Neuron (in vitro differentiated cells): ENCODE results near the gene BUD31.
"Not testable (repeated sequence)": the region's sequence is repeated elsewhere in the genome, so short reads cannot be mapped to it uniquely, and the experiment has no call there.

ENCODE experiments used
- H2AFZ ChIP-seq: one replicate; pipeline ENCODE4 v1.6.1; 2013; ENCODE audit warnings: low read depth, mild to moderate bottlenecking, inconsistent platforms, low read length, moderate library complexity
- H3K27me3 ChIP-seq: one replicate; pipeline ENCODE4 v1.6.1; 2013; ENCODE audit warnings: low read length; ENCODE audit not compliant: insufficient read depth
- H3K36me3 ChIP-seq: one replicate; pipeline ENCODE4 v1.6.1; 2013; ENCODE audit warnings: low read length; ENCODE audit not compliant: insufficient read depth
- H3K4me1 ChIP-seq: one replicate; pipeline ENCODE4 v1.6.1; 2013; ENCODE audit warnings: low read length; ENCODE audit not compliant: insufficient read depth
- H3K4me3 ChIP-seq: 2 replicates; pipeline ENCODE4 v1.5.1; 2013; ENCODE audit warnings: mild to moderate bottlenecking, low read length, moderate library complexity
- H3K9me3 ChIP-seq: one replicate; pipeline ENCODE4 v1.6.1; 2013; ENCODE audit warnings: low read length

Gene BUD31

GRCh38 chr7:99386584-99387238 lies 22.1 kb upstream of the BUD31 start:
- Histone ChIP-seq H3K4me3 (no peak overlapping the region), H3K36me3 (peaks cover 5% of the 10 kb centered on the region), H3K4me1 (no peaks in the 10 kb centered on the region), H3K27me3 (no peaks in the 10 kb centered on the region), H2AFZ (no peak overlapping the region), H3K9me3 (no peaks in the 10 kb centered on the region)

DNA sequence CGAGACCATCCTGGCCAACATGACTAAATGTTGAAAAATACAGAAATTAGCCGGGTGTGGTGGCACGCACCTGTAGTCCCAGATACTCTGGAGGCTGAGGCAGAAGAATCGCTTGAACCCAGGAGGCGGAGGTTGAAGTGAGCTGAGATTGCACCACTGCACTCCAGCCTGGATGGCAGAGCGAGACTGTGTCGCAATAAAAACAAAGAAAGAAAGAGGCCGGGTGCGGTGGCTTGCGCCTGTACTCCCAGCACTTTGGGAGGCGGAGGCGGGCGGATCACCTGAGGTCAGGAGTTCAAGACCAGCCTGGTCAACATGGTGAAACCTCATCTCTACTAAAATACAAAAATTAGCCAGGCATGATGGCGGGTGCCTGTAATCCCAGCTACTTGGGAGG lies 21.5 kb upstream of the BUD31 start:
- H3K9me3 ChIP-seq, H3K4me3 ChIP-seq, H3K36me3 ChIP-seq, H2AFZ ChIP-seq, H3K4me1 ChIP-seq, H3K27me3 ChIP-seq: not testable (repeated sequence)

- Histone ChIP-seq H3K9me3 (no peaks in the 10 kb centered on the region), H3K36me3 (peaks cover 10% of the 10 kb centered on the region), H3K27me3 (no peaks in the 10 kb centered on the region), H3K4me1 (no peaks in the 10 kb centered on the region), H3K4me3 (no peak overlapping the region), H2AFZ (no peak overlapping the region)
Observed at GRCh38 chr7:99387912-99388311, 20.9 kb upstream of the BUD31 start.

DNA sequence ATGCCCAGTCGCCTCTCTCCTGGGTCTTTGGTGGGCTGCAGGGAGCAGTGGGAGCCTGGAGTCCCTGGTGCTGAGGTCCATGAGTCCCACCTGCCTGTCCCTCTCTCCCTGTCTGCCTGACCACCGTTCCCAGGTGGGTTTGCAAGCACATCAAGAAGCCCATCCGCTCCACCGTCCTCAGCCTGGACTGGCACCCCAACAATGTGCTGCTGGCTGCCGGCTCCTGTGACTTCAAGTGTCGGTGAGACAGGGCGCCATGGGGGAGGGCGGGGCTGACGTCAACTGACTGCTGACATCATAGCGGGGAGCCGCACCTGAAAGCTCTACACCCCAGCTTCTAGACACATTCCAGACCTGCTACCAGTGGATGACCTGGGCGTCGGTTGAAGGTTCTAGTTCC lies 19.0 kb upstream of the BUD31 start:
- Histone ChIP-seq H3K9me3 (no peaks in the 10 kb centered on the region), H3K27me3 (no peaks in the 10 kb centered on the region), H3K4me1 (no peaks in the 10 kb centered on the region), H3K36me3 (peaks cover 24% of the 10 kb centered on the region), H3K4me3 (no peak overlapping the region), H2AFZ (no peak overlapping the region)

GRCh38 chr7:99390941-99391602 lies 17.7 kb upstream of the BUD31 start:
- no peaks in the 10 kb centered on the region for H3K9me3 ChIP-seq
- no peaks in the 10 kb centered on the region for H3K27me3 ChIP-seq
- H3K4me1 ChIP-seq: no peaks in the 10 kb centered on the region
- H3K4me3 ChIP-seq: no peak overlapping the region
- H3K36me3 ChIP-seq: peaks cover 35% of the 10 kb centered on the region
- H2AFZ ChIP-seq: no peak overlapping the region

DNA sequence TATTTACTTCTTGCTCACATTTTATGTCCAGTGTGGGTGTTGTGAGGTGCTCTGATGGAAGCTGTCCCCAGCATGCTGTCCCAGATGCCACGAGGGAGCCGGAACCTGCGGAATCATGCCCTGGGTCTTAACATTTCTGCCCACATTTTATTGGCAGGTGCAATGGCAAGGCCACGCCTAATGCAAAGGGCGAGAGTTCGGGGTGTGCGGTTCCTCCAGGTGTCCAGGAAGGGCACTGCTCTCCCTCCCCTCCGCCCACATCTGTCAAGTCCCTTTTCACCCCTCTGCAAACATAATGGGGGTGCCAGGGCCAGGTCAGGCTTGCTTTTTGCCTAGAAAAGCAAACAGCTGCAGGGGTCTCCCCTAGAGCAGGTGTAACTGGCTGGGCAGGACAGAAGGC lies 16.7 kb upstream of the BUD31 start:
- no peaks in the 10 kb centered on the region for H3K9me3 ChIP-seq
- no peak overlapping the region for H3K4me3 ChIP-seq
- no peaks in the 10 kb centered on the region for H3K4me1 ChIP-seq
- peaks cover 40% of the 10 kb centered on the region for H3K36me3 ChIP-seq
- H3K27me3 ChIP-seq: no peaks in the 10 kb centered on the region
- H2AFZ ChIP-seq: no peak overlapping the region

- no peak overlapping the region for H2AFZ ChIP-seq
- H3K27me3 ChIP-seq: no peaks in the 10 kb centered on the region
- H3K9me3 ChIP-seq: no peaks in the 10 kb centered on the region
- H3K4me3 ChIP-seq: no peak overlapping the region
- no peaks in the 10 kb centered on the region for H3K4me1 ChIP-seq
- peaks cover 48% of the 10 kb centered on the region for H3K36me3 ChIP-seq
Observed at GRCh38 chr7:99392659-99393354, 16.0 kb upstream of the BUD31 start.

GRCh38 chr7:99393355-99394187 lies 15.2 kb upstream of the BUD31 start:
- H3K36me3 ChIP-seq: peaks cover 56% of the 10 kb centered on the region
- no peaks in the 10 kb centered on the region for H3K27me3 ChIP-seq
- H2AFZ ChIP-seq: no peak overlapping the region
- no peaks in the 10 kb centered on the region for H3K4me1 ChIP-seq
- H3K9me3 ChIP-seq: no peaks in the 10 kb centered on the region
- no peak overlapping the region for H3K4me3 ChIP-seq

- Histone ChIP-seq H3K36me3 (peaks cover 61% of the 10 kb centered on the region), H3K4me3 (no peak overlapping the region), H2AFZ (no peak overlapping the region)
Observed at GRCh38 chr7:99394188-99394502, 14.6 kb upstream of the BUD31 start.

GRCh38 chr7:99395616-99396327 lies 13.0 kb upstream of the BUD31 start:
- peaks cover 77% of the 10 kb centered on the region for H3K36me3 ChIP-seq
- no peak overlapping the region for H3K4me3 ChIP-seq
- no peak overlapping the region for H2AFZ ChIP-seq
- no peaks in the 10 kb centered on the region for H3K9me3 ChIP-seq
- no peaks in the 10 kb centered on the region for H3K4me1 ChIP-seq
- H3K27me3 ChIP-seq: no peaks in the 10 kb centered on the region

More at GRCh38 chr7:99394188-99394502, 14.6 kb upstream of the BUD31 start:
- Histone ChIP-seq H3K27me3 (no peaks in the 10 kb centered on the region), H3K4me1 (no peaks in the 10 kb centered on the region), H3K9me3 (no peaks in the 10 kb centered on the region)

- Histone ChIP-seq H3K4me3 (no peak overlapping the region), H3K4me1 (no peaks in the 10 kb centered on the region), H2AFZ (no peak overlapping the region), H3K27me3 (no peaks in the 10 kb centered on the region), H3K9me3 (no peaks in the 10 kb centered on the region), H3K36me3 (peaks cover 77% of the 10 kb centered on the region)
Observed at GRCh38 chr7:99396418-99397296, 12.1 kb upstream of the BUD31 start.
